ENCODE data around the gene ARMC9.

GRCh38 chr2:231409776-231410175, 211.3 kb downstream of the ARMC9 start:
- TF ChIP-seq CTCF (IDR thresholded peaks at IDR 0.05) (no peak), POLR2A (IDR thresholded peaks at IDR 0.05) (no peak), EP300 (IDR thresholded peaks at IDR 0.05; ENCODE audit: low read depth) (no peak)
